ENCODE results near the gene SERPINE3.

DNA sequence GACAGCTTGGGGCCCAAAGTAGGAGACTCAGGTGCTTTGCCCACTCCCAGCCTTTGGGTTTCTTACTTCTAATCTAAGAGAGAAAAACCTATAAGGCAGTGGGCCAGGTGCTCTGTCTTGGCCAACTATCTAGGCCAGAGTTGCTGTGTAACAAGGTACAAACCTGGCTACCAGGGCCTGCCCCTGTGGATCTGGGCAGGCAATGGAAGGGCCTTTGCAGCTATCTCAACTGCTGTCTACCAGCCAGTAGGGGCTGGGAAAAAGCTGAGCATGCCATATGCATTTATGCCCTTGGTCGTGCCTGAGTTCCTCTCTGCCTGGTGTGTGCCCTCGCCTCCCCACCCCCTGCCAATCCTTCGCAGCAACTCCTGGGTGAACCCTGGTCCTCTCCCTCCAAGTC lies 16.7 kb upstream of the SERPINE3 start:
- no peak for TF ChIP-seq POLR2A (IDR thresholded peaks at IDR 0.05; ENCODE audit: low read depth, low read length)
- no peak for TF ChIP-seq POLR2AphosphoS5 (IDR thresholded peaks at IDR 0.05; ENCODE audit: low read depth, low read length)

Data from GM12891 (cell line).